ENCODE results near the gene AMH. TPM values are rescaled to one million over a fixed set of nuclear protein-coding genes. Genes with fewer than 3 reads are reported as not detected.

Gene AMH
- total RNA-seq, 2 donors from 2014 or later = 0.46 to 160 TPM

- no peak for DNase-seq (ENCODE audit: low spot score)
- intact Hi-C loops (cut with DNase I) = no loop called here
- H3K4me1 ChIP-seq (replicated peaks) = no peaks in the 10 kb centered on the region
- no peak overlapping the region for H3K4me3 ChIP-seq
- no peaks in the 10 kb centered on the region for H3K27me3 ChIP-seq (replicated peaks; ENCODE audit: insufficient read depth)
- peaks cover 20 to 39% of the 10 kb centered on the region in 2 donors for H3K36me3 ChIP-seq
- H3K9me3 ChIP-seq = no peaks in the 10 kb centered on the region
- TF ChIP-seq POLR2A (IDR thresholded peaks at IDR 0.05) = no peak
- TF ChIP-seq POLR2AphosphoS5 (IDR thresholded peaks at IDR 0.05) = no peak
- no peak for TF ChIP-seq CTCF (IDR thresholded peaks at IDR 0.05)
- no peak overlapping the region for H3K27ac ChIP-seq
- WGBS = 80% methylated on average over 31 of the region's 31 CpGs
Observed at GRCh38 chr19:2215281-2215751, 33.8 kb upstream of the AMH start.

- Histone ChIP-seq H3K36me3 (peaks cover 13 to 27% of the 10 kb centered on the region in 2 donors), H3K27me3 (replicated peaks; ENCODE audit: insufficient read depth) (no peaks in the 10 kb centered on the region), H3K9me3 (no peaks in the 10 kb centered on the region), H3K27ac (no peak overlapping the region), H3K4me1 (replicated peaks) (no peaks in the 10 kb centered on the region), H3K4me3 (no peak overlapping the region)
- TF ChIP-seq POLR2AphosphoS5 (IDR thresholded peaks at IDR 0.05) (no peak), CTCF (IDR thresholded peaks at IDR 0.05) (no peak), POLR2A (IDR thresholded peaks at IDR 0.05) (no peak)
- no peak for DNase-seq (ENCODE audit: low spot score)
- intact Hi-C loops (cut with DNase I) = no loop called here
- WGBS = 96% methylated on average over 34 of the region's 43 CpGs
Observed at GRCh38 chr19:2216361-2217225, 32.5 kb upstream of the AMH start.

- intact Hi-C loops (cut with DNase I) = no loop called here
- Histone ChIP-seq H3K27ac (no peak overlapping the region), H3K4me1 (replicated peaks) (no peaks in the 10 kb centered on the region), H3K36me3 (peaks cover 13 to 21% of the 10 kb centered on the region in 2 donors), H3K27me3 (replicated peaks; ENCODE audit: insufficient read depth) (no peaks in the 10 kb centered on the region), H3K4me3 (no peak overlapping the region), H3K9me3 (no peaks in the 10 kb centered on the region)
- TF ChIP-seq POLR2AphosphoS5 (IDR thresholded peaks at IDR 0.05) (no peak), POLR2A (IDR thresholded peaks at IDR 0.05) (no peak)
- WGBS = 93% methylated on average over 21 of the region's 22 CpGs
- no peak for DNase-seq (ENCODE audit: low spot score)
Observed at GRCh38 chr19:2217591-2217990, 31.5 kb upstream of the AMH start.

- intact Hi-C loops (cut with DNase I) = loop anchor here (5.0 kb wide), 2 partner anchors 32 to 62 kb away; no protein-coding TSS in a partner anchor
- Histone ChIP-seq H3K9me3 (no peaks in the 10 kb centered on the region), H3K27ac (no peak overlapping the region), H3K36me3 (peaks cover 13 to 14% of the 10 kb centered on the region in 2 donors), H3K27me3 (replicated peaks; ENCODE audit: insufficient read depth) (no peaks in the 10 kb centered on the region), H3K4me3 (no peak overlapping the region), H3K4me1 (replicated peaks) (no peaks in the 10 kb centered on the region)
- no peak for TF ChIP-seq CTCF (IDR thresholded peaks at IDR 0.05)
- no peak for TF ChIP-seq POLR2AphosphoS5 (IDR thresholded peaks at IDR 0.05)
- TF ChIP-seq POLR2A (IDR thresholded peaks at IDR 0.05) = no peak
- 95% methylated on average over 21 of the region's 21 CpGs for WGBS
- no peak for DNase-seq (ENCODE audit: low spot score)
Observed at GRCh38 chr19:2219726-2220125, 29.4 kb upstream of the AMH start.

- Histone ChIP-seq H3K27me3 (replicated peaks; ENCODE audit: insufficient read depth) (no peaks in the 10 kb centered on the region), H3K36me3 (peaks cover 13 to 20% of the 10 kb centered on the region in 2 donors), H3K27ac (no peak overlapping the region), H3K4me1 (replicated peaks) (no peaks in the 10 kb centered on the region), H3K4me3 (no peak overlapping the region), H3K9me3 (no peaks in the 10 kb centered on the region)
- no peak for TF ChIP-seq CTCF (IDR thresholded peaks at IDR 0.05)
- TF ChIP-seq POLR2A (IDR thresholded peaks at IDR 0.05) = no peak
- TF ChIP-seq POLR2AphosphoS5 (IDR thresholded peaks at IDR 0.05) = no peak
- intact Hi-C loops (cut with DNase I) = loop anchor here (5.0 kb wide), 2 partner anchors 34 to 64 kb away; no protein-coding TSS in a partner anchor
- no peak for DNase-seq (ENCODE audit: low spot score)
- 87% methylated on average over 17 of the region's 20 CpGs for WGBS
Observed at GRCh38 chr19:2221250-2221831, 27.8 kb upstream of the AMH start.
